Endothelial cell of umbilical vein (primary cell): ENCODE measurements around the gene TSR1.

ENCODE experiments used
- EZH2 ChIP-seq: IDR thresholded peaks from 2 replicates; pipeline ENCODE4 v1.6.1; 2012; ENCODE audit warnings: borderline replicate concordance, low read depth, mild to moderate bottlenecking, moderate library complexity, low read length, inconsistent platforms; ENCODE audit not compliant: severe bottlenecking
- FOS ChIP-seq: IDR thresholded peaks from 2 replicates; pipeline ENCODE4 v1.6.1; 2011; ENCODE audit warnings: mild to moderate bottlenecking, low read length, moderate library complexity, borderline replicate concordance; ENCODE audit not compliant: insufficient read depth
- JUN ChIP-seq: IDR thresholded peaks from 2 replicates; pipeline ENCODE4 v1.6.1; 2011; ENCODE audit warnings: borderline replicate concordance, low read depth; ENCODE audit not compliant: insufficient read length, insufficient read depth
- POLR2A ChIP-seq: IDR thresholded peaks from 2 replicates; pipeline ENCODE4 v1.6.1; 2012; ENCODE audit warnings: low read depth, mild to moderate bottlenecking, control low read depth, low read length
- POLR2AphosphoS5 ChIP-seq: IDR thresholded peaks from 2 replicates; pipeline ENCODE4 v1.6.1; 2012; ENCODE audit warnings: low read depth, mild to moderate bottlenecking, control low read depth, low read length, moderate library complexity; ENCODE audit not compliant: insufficient read depth
- TF ChIP-seq, protein P1 (sequence below), 2 donors: IDR thresholded peaks; 1 replicate in 1 of 2; 2 replicates in 1 of 2; pipeline ENCODE4 v1.5.1; 2011; ENCODE audit warnings: low read length in 2 of 2, mild to moderate bottlenecking in 2 of 2, moderate library complexity in 2 of 2, control low read depth in 1 of 2, inconsistent platforms in 1 of 2, low read depth in 1 of 2; ENCODE audit not compliant: insufficient read depth in 1 of 2; ENCODE audit errors: extremely low read depth in 1 of 2
- TF ChIP-seq, protein P2 (sequence below): IDR thresholded peaks from 2 replicates; pipeline ENCODE4 v1.6.1; 2011; ENCODE audit not compliant: insufficient read depth, insufficient read length

DNA sequence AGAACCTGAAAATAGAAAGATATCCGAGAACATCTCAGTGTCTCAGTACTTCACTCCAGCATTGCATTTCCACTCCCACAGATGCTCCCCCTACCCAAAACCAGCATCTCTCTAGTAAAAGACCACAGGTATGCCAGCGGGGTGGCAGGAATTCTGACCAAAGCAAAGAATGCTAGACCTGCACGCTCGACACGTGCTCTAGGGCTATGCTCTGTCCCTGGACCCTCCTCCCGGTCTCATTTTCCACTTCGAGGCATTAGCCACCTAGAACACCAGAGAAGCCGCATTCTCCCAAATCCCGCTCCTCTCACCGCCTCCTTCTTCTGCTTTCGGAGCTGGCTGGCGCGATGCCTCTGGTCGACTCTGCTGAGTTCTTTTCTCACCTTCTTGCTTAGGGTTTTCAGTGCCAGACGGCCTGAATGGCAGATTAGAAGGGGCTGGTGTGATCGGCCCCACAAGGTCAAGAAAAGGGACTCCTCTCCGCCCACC lies 487 bp downstream of the TSR1 start:
- TF ChIP-seq, protein P1, sequence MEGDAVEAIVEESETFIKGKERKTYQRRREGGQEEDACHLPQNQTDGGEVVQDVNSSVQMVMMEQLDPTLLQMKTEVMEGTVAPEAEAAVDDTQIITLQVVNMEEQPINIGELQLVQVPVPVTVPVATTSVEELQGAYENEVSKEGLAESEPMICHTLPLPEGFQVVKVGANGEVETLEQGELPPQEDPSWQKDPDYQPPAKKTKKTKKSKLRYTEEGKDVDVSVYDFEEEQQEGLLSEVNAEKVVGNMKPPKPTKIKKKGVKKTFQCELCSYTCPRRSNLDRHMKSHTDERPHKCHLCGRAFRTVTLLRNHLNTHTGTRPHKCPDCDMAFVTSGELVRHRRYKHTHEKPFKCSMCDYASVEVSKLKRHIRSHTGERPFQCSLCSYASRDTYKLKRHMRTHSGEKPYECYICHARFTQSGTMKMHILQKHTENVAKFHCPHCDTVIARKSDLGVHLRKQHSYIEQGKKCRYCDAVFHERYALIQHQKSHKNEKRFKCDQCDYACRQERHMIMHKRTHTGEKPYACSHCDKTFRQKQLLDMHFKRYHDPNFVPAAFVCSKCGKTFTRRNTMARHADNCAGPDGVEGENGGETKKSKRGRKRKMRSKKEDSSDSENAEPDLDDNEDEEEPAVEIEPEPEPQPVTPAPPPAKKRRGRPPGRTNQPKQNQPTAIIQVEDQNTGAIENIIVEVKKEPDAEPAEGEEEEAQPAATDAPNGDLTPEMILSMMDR (IDR thresholded peaks at IDR 0.05; ENCODE audit: extremely low read depth in 1 of 2, insufficient read depth in 1 of 2, low read depth in 1 of 2, low read length in 2 of 2): no peak
- TF ChIP-seq POLR2A (no peak), JUN (no peak), POLR2AphosphoS5 (no peak), EZH2 (no peak), FOS (no peak)
- TF ChIP-seq, protein P2, sequence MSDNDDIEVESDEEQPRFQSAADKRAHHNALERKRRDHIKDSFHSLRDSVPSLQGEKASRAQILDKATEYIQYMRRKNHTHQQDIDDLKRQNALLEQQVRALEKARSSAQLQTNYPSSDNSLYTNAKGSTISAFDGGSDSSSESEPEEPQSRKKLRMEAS: no peak
